Measurements from ENCODE around the gene TICAM1.
A peak's percentile ranks its signal among the peaks of the same experiment; 100 is the strongest.
"Not testable (repeated sequence)": the region's sequence is repeated elsewhere in the genome, so short reads cannot be mapped to it uniquely, and the experiment has no call there.

Gene TICAM1

GRCh38 chr19:4844348-4845179 is 13.1 kb upstream of the TICAM1 start:
- no peak for DNase-seq (ENCODE audit: low read depth)

- DNase-seq (ENCODE audit: low read depth): no peak
These were observed 12.1 kb upstream of the TICAM1 start for GRCh38 chr19:4843647-4843965.

- DNase-seq (ENCODE audit: low read depth): no peak
These were observed 7.7 kb upstream of the TICAM1 start for GRCh38 chr19:4839192-4839591.

GRCh38 chr19:4832776-4833175 is 1.3 kb upstream of the TICAM1 start:
- no peak for DNase-seq (ENCODE audit: low read depth)

GRCh38 chr19:4831979-4832340 is 448 bp upstream of the TICAM1 start:
- DNase-seq (ENCODE audit: low read depth): not testable (repeated sequence)

GRCh38 chr19:4830768-4831265 is 695 bp downstream of the TICAM1 start:
- DNase-seq (ENCODE audit: low read depth): no peak

GRCh38 chr19:4830332-4830731 is 1.2 kb downstream of the TICAM1 start:
- DNase-seq (ENCODE audit: low read depth): no peak

- DNase-seq (ENCODE audit: low read depth): no peak
These were observed 2.4 kb downstream of the TICAM1 start for GRCh38 chr19:4829001-4829712.

GRCh38 chr19:4823577-4823976 is 7.9 kb downstream of the TICAM1 start:
- DNase-seq (ENCODE audit: low read depth): no peak

- not testable (repeated sequence) for DNase-seq (ENCODE audit: low read depth)
These were observed 9.2 kb downstream of the TICAM1 start for GRCh38 chr19:4822354-4822753.

GRCh38 chr19:4821265-4821664 is 10.2 kb downstream of the TICAM1 start:
- DNase-seq (ENCODE audit: low read depth): no peak

GRCh38 chr19:4817467-4818277 is 13.8 kb downstream of the TICAM1 start:
- DNase-seq (ENCODE audit: low read depth): no peak

GRCh38 chr19:4816950-4817278 is 14.6 kb downstream of the TICAM1 start:
- DNase-seq (ENCODE audit: low read depth): no peak

GRCh38 chr19:4816202-4816949 is 15.1 kb downstream of the TICAM1 start:
- DNase-seq (ENCODE audit: low read depth): no peak

GRCh38 chr19:4815426-4816201 is 15.9 kb downstream of the TICAM1 start:
- DNase-seq (ENCODE audit: low read depth): peak; percentile 68

- no peak for DNase-seq (ENCODE audit: low read depth)
These were observed 16.7 kb downstream of the TICAM1 start for GRCh38 chr19:4814625-4815425.

GRCh38 chr19:4811328-4812131 is 20.0 kb downstream of the TICAM1 start:
- peak; percentile 79 for DNase-seq (ENCODE audit: low read depth)

- no peak for DNase-seq (ENCODE audit: low read depth)
These were observed 24.3 kb downstream of the TICAM1 start for GRCh38 chr19:4807188-4807587.

- no peak for DNase-seq (ENCODE audit: low read depth)
These were observed 25.1 kb downstream of the TICAM1 start for GRCh38 chr19:4806384-4806783.
